CD4-positive, alpha-beta T cell (primary cell): ENCODE results near the gene SSUH2. TPM values are rescaled to one million over a fixed set of nuclear protein-coding genes. Genes with fewer than 3 reads are reported as not detected.

Experiments
- ATAC-seq: fragments of 200-7000 bp; cut with Tn5 transposase; one replicate; pipeline ENCODE4 v1.10.0; 2022; ENCODE audit warnings: mild to moderate bottlenecking; ENCODE audit not compliant: poor library complexity
- CTCF ChIA-PET: fragments of 350-600 bp; sonication (Branson Sonifier 250); formaldehyde crosslinking; loops from one replicate; lab custom pipeline; 2021; ENCODE audit warnings: antibody characterized with exemption, inconsistent platforms; lab: Charles Lee
- POLR2A ChIA-PET: fragments of 350-600 bp; sonication (Branson Sonifier 250); formaldehyde crosslinking; loops from one replicate; lab custom pipeline; 2021; ENCODE audit warnings: antibody characterized with exemption, inconsistent platforms; lab: Charles Lee
- DNase-seq, 14 experiments: peaks; one replicate each; pipeline ENCODE4 v3.0.0-alpha.2; 2013 to 2020; ENCODE audit warnings: mixed read lengths in 2 of 14
- H3K27ac ChIP-seq, 2 donors: one replicate each; pipeline versions ENCODE4 v1.5.1 to v1.7.0; 2013; ENCODE audit warnings: low read length in 2 of 2, low read depth in 1 of 2, mild to moderate bottlenecking in 1 of 2
- H3K27me3 ChIP-seq, 2 experiments: 1 replicate in 1 of 2; 2 replicates in 1 of 2; pipeline versions ENCODE4 v1.6.1 to v1.7.0; 2013; ENCODE audit warnings: low read length in 2 of 2, control low read depth in 1 of 2, mild to moderate bottlenecking in 1 of 2, moderate library complexity in 1 of 2; ENCODE audit not compliant: insufficient read depth in 2 of 2, control insufficient read depth in 1 of 2
- H3K36me3 ChIP-seq: one replicate; pipeline ENCODE4 v1.6.1; 2013; ENCODE audit warnings: low read length, control low read depth; ENCODE audit not compliant: insufficient read depth
- H3K4me1 ChIP-seq: one replicate; pipeline ENCODE4 v1.6.1; 2013; ENCODE audit warnings: low read length, control low read depth; ENCODE audit not compliant: insufficient read depth
- H3K4me3 ChIP-seq: one replicate; pipeline ENCODE4 v1.5.1; 2013; ENCODE audit warnings: mild to moderate bottlenecking, low read length, moderate library complexity
- H3K9me3 ChIP-seq, 2 experiments: 1 replicate in 1 of 2; 2 replicates in 1 of 2; pipeline versions ENCODE4 v1.6.1 to v1.7.0; 2013; ENCODE audit warnings: low read length in 2 of 2, mild to moderate bottlenecking in 2 of 2, control low read depth in 1 of 2, moderate library complexity in 1 of 2; ENCODE audit not compliant: control insufficient read depth in 1 of 2, insufficient read depth in 1 of 2
- H3K27ac Mint-ChIP-seq: one replicate; pipeline ENCODE4 v1.8.0; 2020; ENCODE audit warnings: mixed read lengths
- H3K27me3 Mint-ChIP-seq: one replicate; pipeline ENCODE4 v1.8.0; 2021; ENCODE audit warnings: mixed read lengths
- H3K36me3 Mint-ChIP-seq: one replicate; pipeline ENCODE4 v1.8.0; 2021; ENCODE audit warnings: low read depth, mixed read lengths
- H3K4me1 Mint-ChIP-seq: one replicate; pipeline ENCODE4 v1.8.0; 2021; ENCODE audit warnings: low read depth, mixed read lengths
- H3K4me3 Mint-ChIP-seq: one replicate; pipeline ENCODE4 v1.8.0; 2020; ENCODE audit warnings: mild to moderate bottlenecking, mixed read lengths
- H3K9me3 Mint-ChIP-seq: one replicate; pipeline ENCODE4 v1.8.0; 2020; ENCODE audit warnings: mixed read lengths
- CTCF ChIP-seq: fragments of 200-600 bp; IDR thresholded peaks from one replicate; pipeline ENCODE4 v1.8.0; 2022; ENCODE audit warnings: antibody characterized with exemption, mild to moderate bottlenecking
- intact Hi-C, 2 experiments: fragments of 100-400 bp; cut with DNase I in 1 of 2; cut with micrococcal nuclease in 1 of 2; formaldehyde crosslinking; loops; one replicate each; pipeline versions ENCODE4 v1.15.1 to v1.9.0; 2023 to 2025; cut with DNase I, micrococcal nuclease
- total RNA-seq, 174 experiments: library from RNA in 2 of 174; stranded (reverse) in 2 of 174; gene quantifications; one replicate each; pipeline ENCODE4 v1.2.3 and lab custom pipeline; 2021 to 2026

The SSUH2 gene
- total RNA-seq, 2 experiments from 2014 or later = not detected

GRCh38 chr3:8604988-8605387 lies 39.6 kb downstream of the SSUH2 start:
- H3K9me3 Mint-ChIP-seq = peaks cover under 1% of the 10 kb centered on the region
- ChIA-PET POLR2A (no interaction called here), CTCF (no interaction called here)
- Histone ChIP-seq H3K27me3 (peaks cover 0 to 4% of the 10 kb centered on the region in 2 experiments), H3K9me3 (peaks cover 0 to 4% of the 10 kb centered on the region in 2 experiments), H3K27ac (no peak overlapping the region), H3K36me3 (no peaks in the 10 kb centered on the region), H3K4me3 (no peak overlapping the region), H3K4me1 (no peaks in the 10 kb centered on the region)
- H3K27ac Mint-ChIP-seq = no peak overlapping the region
- no peak for ATAC-seq
- no peaks in the 10 kb centered on the region for H3K4me1 Mint-ChIP-seq
- intact Hi-C loops = no loop called here
- DNase-seq = no peak
- no peak overlapping the region for H3K4me3 Mint-ChIP-seq
- H3K27me3 Mint-ChIP-seq = peaks cover 5% of the 10 kb centered on the region
- no peaks in the 10 kb centered on the region for H3K36me3 Mint-ChIP-seq
- no peak for TF ChIP-seq CTCF

- ATAC-seq = no peak
- H3K27me3 Mint-ChIP-seq = peaks cover 5% of the 10 kb centered on the region
Observed at GRCh38 chr3:8604006-8604405, 40.6 kb downstream of the SSUH2 start.

GRCh38 chr3:8603115-8603710 lies 41.4 kb downstream of the SSUH2 start:
- no peaks in the 10 kb centered on the region for H3K4me1 Mint-ChIP-seq
- no peaks in the 10 kb centered on the region for H3K9me3 Mint-ChIP-seq
- Histone ChIP-seq H3K4me3 (no peak overlapping the region), H3K27ac (no peak overlapping the region), H3K9me3 (peaks cover 0 to 2% of the 10 kb centered on the region in 2 experiments), H3K27me3 (peaks cover 0 to 1% of the 10 kb centered on the region in 2 experiments), H3K36me3 (no peaks in the 10 kb centered on the region), H3K4me1 (no peaks in the 10 kb centered on the region)
- no peak overlapping the region for H3K27ac Mint-ChIP-seq
- intact Hi-C loops = no loop called here
- ChIA-PET CTCF (no interaction called here), POLR2A (no interaction called here)
- H3K4me3 Mint-ChIP-seq = no peak overlapping the region
- no peak for DNase-seq
- no peaks in the 10 kb centered on the region for H3K36me3 Mint-ChIP-seq
- peaks cover 5% of the 10 kb centered on the region for H3K27me3 Mint-ChIP-seq
- no peak for TF ChIP-seq CTCF
- ATAC-seq = no peak

More at GRCh38 chr3:8604006-8604405, 40.6 kb downstream of the SSUH2 start:
- no peaks in the 10 kb centered on the region for H3K36me3 ChIP-seq
- peaks cover 0 to 4% of the 10 kb centered on the region in 2 experiments for H3K27me3 ChIP-seq
- Mint-ChIP-seq H3K9me3 (no peaks in the 10 kb centered on the region), H3K27ac (no peak overlapping the region), H3K4me3 (no peak overlapping the region), H3K4me1 (no peaks in the 10 kb centered on the region), H3K36me3 (no peaks in the 10 kb centered on the region)
- CTCF ChIA-PET = no interaction called here
- no peak overlapping the region for H3K4me3 ChIP-seq
- peaks cover 0 to 4% of the 10 kb centered on the region in 2 experiments for H3K9me3 ChIP-seq
- TF ChIP-seq CTCF = no peak
- intact Hi-C loops = no loop called here
- no peaks in the 10 kb centered on the region for H3K4me1 ChIP-seq
- POLR2A ChIA-PET = no interaction called here
- no peak for DNase-seq
- no peak overlapping the region for H3K27ac ChIP-seq
